ENCODE results near the gene MED25.

GRCh38 chr19:49882643-49883042, 64.6 kb downstream of the MED25 start:
- TF ChIP-seq, protein P1, sequence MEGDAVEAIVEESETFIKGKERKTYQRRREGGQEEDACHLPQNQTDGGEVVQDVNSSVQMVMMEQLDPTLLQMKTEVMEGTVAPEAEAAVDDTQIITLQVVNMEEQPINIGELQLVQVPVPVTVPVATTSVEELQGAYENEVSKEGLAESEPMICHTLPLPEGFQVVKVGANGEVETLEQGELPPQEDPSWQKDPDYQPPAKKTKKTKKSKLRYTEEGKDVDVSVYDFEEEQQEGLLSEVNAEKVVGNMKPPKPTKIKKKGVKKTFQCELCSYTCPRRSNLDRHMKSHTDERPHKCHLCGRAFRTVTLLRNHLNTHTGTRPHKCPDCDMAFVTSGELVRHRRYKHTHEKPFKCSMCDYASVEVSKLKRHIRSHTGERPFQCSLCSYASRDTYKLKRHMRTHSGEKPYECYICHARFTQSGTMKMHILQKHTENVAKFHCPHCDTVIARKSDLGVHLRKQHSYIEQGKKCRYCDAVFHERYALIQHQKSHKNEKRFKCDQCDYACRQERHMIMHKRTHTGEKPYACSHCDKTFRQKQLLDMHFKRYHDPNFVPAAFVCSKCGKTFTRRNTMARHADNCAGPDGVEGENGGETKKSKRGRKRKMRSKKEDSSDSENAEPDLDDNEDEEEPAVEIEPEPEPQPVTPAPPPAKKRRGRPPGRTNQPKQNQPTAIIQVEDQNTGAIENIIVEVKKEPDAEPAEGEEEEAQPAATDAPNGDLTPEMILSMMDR (IDR thresholded peaks at IDR 0.05) = no peak
- no peak for TF ChIP-seq POLR2A (IDR thresholded peaks at IDR 0.05)
